HG03439 (cell line): Measurements from ENCODE around the gene CD109.
"Not testable (repeated sequence)": the region's sequence is repeated elsewhere in the genome, so short reads cannot be mapped to it uniquely, and the experiment has no call there.

ENCODE experiments used
- ATAC-seq: cut with Tn5 transposase; IDR thresholded peaks from one replicate; pipeline ENCODE4 v1.9.1; 2021; ENCODE audit warnings: mild to moderate bottlenecking, moderate library complexity; ENCODE audit not compliant: unreplicated experiment

The CD109 gene

DNA sequence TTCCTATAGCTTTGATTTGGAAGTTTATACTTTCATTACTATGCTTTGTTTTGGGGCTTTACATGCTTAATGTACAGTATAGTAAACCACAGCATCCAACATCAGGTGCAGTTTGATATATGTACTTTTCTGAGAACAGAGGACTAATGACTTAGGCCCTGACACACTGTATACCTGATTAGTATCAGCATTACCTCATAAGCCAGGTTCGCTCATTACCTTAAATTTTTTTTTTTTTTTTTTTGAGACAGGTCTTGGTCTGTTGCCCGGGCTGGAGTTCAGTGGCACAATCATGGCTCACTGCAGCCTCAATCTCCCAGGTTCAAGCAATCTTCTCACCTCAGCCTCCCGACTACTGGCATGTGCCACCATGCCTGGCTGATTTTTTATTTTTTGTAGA lies 28.4 kb downstream of the CD109 start:
- ATAC-seq = no peak

DNA sequence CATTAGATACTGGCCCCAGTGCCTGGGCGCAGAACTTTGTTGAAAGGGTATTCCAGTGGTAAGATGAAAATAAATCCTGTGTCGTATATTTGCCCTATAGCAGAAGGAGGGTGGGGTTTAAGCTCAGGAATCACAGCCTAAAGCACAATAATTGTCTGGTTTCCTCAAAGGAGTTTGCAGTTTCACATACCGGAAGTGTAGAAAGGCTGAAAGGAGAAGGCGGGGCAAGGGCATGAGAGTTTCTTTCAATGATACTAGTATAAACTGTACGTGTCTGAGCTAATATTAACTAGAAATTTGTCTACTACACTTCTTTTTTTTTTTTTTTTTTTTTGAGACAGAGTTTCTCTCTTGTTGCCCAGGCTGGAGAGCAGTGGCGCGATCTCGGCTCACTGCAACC lies 29.2 kb downstream of the CD109 start:
- not testable (repeated sequence) for ATAC-seq

DNA sequence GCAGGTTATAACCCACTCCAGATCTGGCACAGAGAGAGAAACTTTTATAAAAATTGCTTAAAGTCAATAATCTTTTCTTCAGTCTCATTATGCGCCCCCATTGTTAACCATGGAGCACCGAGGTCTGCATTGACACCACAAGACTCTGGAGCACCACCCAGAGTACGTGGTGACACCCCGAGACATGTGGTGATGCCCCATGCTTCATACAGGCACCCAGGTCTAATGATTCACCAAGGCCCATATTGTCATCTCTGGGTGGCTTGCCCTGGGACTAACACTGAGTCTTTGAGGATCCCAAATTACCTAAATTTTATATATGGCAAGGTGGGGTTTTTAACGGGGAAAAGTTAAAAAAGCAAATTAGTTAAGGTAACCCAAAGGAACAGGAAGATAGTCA lies 31.1 kb downstream of the CD109 start:
- ATAC-seq = no peak

DNA sequence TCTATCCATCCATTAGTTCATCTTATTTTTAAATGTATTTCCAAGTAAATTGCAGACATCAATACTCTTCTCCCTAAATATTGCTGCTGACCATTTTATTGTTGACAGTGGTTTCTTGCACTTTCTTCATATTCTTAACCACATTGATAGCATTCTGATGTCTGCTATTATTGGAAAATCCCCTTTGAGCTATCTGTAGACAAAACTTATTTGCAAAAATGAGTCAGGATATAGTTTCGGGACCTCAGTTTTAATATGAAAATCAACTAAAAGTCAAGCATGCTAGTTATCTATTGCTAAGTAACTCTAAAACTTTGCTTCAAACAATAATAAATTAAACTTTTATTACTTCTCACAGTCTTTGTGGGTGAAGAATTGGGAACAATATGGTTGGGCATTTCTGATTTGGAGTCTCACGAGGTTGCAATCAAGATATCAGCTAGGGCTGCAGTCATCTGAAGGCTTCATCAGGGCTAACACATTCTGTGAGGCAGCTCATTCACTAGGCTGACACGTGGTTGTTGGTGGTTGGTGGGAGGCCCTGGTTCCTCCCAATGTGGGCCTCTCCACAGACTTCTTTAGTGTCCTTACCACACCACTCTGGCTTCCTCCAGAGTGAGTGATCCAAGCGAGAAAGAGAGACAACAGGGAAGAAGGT lies 32.7 kb downstream of the CD109 start:
- ATAC-seq = peak; percentile 64

DNA sequence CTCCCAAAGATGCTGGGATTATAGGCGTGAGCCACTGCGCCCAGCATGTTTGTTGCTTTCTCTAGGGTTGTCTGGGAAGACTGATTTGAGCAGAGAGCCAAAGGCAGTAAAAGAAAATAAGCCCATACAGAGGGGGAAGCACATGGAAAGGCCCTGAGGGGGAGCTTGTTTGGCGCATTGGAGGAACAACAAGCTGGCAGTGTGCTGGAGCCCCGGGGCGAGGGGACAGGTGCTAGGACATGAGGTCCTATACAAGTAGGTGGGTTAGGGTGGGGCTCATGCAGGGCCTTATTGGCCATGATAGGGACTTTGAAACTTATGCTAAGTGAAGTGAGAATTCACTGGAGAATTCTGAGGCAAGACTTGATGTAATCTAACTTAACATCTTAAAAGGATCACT lies 35.3 kb downstream of the CD109 start:
- no peak for ATAC-seq

DNA sequence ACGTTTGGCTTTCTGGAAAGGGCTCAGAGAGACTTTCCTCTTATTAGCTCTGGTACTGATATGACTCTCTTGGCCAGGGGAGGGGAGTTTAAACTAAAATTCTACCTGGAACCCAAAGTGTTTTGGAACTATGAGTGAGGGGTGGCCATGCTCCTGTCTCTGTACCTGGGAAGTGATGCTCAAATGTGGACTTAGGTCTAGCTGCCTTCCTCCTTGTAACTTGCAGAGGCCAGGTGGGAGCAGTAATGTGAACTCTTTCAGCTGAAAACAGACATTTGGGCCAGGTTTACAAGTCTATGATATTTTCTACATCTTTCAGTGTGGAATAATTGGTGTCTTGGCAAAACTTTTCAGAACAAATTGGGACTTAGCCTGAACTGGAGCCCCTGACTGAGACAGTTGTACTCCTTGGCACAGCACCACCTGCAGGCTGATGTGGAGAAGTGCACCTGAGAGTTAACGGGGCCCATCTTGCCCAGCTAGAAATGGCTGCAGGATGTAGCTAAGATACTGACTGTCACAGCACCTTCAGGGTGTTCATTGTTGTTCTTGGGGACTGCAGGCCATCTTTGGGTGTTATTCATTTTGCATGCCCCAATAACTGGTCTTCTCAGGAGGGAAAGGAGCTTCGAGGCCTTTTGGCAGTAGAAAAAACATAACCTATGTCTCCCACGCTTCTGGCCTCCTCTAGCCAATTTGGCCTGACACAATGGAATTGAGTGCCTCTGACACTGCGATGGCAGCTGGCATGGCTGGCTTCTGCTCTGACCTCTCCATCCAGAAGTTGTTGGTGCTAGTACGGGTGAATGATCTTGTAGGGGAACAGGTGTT lies 37.1 kb downstream of the CD109 start:
- peak; percentile 72 for ATAC-seq

DNA sequence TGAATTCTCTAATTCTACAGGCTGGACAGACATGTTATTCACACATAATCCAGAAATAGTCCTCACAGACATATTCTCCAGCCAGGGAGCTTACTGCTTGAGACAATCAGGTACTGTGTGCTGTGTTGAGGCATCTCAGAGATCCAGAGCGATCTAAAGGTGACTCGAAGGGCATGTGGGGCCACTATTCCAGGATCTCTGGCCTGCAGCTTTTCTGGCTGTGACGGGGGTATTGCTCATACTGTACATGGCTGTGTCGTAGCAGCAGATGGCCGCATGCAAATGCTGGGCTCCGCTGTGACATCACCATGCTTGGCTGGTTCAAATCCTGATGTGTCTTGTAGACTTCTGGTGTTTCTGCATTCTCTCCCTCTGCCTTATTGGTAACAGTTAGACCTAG lies 37.8 kb downstream of the CD109 start:
- ATAC-seq = no peak

DNA sequence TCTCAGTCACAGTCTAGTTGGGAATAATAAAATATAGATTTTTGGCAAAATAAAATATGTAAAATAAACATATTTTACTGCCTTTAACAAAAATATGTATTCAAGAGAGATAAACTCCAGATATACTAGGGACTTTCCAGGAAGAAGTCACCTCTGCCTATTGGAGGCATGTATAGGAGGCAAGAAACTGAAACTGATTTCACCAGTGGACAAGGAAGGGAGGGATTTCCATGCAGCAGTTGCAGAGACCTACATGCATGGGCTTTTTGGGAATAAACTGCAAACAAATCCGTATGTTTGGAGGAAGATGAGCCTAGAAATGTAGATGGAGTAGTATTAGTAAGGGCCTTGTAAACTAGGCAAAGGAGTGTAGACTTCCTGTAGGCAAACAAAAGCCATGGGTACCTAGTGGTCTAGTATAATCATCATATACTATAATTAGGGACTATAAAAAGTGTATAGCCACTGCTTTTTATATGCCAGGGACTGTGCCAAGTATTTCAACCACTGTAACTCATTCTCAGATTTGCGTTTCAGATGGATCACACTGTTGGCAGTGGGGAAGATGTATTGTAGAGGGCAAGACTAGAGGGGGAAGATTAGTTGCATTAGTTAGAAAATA lies 38.9 kb downstream of the CD109 start:
- no peak for ATAC-seq

DNA sequence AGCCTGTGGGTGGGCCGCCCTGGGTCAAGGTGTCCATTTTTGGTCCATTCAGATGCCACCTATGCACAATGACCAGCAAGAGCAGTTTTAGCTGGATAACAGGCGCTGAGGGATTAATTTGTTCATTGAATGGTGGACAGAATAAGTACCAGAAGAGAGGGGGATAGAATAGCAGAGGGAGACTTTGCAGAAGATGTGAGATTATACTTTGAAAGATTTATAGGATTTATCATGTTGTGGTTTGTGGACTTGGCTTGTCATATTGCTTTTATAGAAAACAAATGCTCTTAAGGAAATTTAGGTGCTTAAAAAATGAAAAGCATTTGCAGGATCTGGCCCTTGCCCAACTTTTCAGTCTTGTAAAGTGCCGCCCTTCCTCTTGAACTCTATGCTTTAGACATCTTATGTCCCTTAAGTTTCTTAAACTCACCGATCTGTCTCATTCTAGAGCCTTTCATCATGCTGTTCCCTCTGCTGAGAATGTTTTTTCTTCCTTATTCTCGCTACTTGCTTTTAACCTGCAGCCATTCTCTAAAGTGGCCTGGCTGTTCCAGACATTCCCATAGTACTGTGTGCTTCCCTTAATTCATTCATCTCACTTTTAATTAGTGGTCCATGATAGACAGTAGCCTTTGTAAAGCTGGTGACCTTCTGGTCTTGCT lies 42.5 kb downstream of the CD109 start:
- ATAC-seq = no peak

DNA sequence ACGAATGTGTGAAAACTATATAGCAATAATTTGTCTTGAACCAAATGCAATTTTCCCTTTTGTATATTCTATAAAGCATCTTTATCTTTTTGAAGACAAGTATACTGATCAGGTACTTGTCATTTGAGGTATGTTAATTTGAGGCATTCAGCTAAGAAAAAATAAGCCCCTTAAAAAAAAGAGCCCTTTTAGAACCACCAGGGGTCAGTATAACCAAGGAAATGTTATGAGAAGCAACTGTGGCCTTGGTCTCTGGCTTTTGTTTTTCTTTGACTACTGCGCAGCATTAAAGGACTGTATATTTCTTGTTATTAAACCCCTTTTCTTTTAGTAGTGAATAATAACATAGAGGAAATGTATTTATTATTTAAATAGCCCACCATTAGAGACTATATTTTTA lies 43.1 kb downstream of the CD109 start:
- no peak for ATAC-seq

DNA sequence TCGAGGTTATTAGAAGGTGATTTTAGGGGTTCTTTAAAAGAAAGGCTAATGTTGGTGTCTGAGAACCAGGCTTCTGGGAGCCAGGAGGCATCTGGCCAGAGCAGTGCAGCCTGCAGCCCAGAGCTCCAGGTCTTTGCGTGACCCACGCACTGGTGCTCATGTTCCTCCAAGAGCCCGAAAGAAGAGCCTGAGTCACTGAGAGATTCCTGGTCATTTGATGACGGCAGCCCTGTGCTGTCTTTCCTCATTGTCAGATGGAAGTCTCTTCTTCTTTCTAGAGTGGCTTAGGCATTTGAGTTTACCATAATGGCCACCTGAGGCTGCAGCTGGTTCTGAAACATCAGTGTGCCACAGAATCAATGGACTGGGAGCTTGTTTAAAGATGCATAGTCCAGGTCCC lies 46.4 kb downstream of the CD109 start:
- no peak for ATAC-seq

DNA sequence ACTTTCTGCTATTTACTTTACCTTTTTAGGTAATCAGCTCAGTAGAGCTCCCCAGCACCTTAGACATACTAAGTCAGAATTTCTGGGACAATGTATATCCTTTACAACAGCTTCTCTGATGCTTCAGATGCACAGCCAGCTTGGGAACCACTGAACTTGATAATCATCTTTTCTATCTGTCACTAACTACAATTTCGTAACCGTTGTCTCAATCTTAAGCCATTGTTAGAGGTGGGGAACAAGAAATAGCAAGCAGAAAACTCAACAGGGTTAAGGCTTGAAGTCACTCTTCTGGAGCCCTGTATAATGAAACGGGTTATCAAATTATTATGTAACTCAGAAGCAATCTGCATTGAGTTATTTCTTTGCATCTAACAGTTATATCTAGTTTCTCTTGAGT lies 47.1 kb downstream of the CD109 start:
- ATAC-seq = no peak

DNA sequence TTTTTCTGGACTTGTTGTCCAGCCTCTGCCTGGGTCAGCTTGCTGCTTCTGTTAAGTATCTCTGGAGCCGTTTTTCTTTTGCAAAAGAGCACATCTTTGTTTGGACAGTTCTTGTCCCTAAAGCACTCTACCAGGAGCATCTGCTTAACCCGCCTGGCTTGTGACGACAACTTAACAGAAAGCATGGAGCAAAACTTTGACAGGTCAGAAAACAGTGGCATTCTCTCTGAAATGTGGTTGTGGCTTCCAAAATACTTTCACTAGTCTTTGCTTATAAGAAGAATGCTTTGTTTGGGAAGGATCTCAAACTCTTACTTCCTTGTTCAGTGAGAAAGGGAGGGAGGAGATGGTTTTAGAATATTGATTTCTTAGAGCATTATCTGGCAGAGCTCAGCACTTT lies 47.6 kb downstream of the CD109 start:
- ATAC-seq = no peak

DNA sequence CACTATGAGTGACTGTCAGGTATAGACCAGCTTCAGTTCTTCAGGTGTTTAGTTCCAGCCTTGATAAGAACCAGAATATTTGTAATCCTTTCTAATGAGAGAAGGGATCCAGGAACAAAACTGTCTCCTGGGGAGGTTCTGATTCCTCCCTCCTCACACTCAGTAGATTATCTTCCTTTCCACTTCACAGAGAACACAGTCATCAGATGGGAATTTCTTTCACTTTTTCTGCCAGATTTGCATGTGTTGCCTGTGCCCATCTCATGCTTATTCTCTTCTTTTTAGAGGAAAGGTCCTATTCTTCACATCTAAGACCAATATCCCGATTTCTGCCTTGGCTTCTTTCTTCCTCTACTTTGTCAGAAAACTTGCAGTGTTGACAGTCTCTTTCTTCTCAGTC lies 50.8 kb downstream of the CD109 start:
- ATAC-seq = no peak

DNA sequence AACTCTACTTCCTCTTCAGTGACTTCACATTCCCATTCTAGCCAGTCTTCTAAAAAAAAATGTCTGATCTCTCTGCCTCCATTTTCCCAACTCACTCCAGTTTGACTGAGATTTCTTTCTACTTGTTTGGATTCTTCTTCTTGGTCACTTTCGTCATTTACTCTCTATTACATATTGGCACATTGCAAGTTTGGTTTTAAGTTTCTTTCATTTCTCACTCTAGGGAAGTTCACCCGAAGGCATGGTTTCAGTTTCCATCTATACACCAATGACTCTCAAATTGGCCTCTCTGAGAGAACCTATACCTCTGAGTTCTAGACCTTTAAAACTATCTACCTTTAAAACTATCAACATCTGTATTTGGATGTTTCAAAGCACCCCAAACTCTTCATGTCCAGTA lies 51.3 kb downstream of the CD109 start:
- ATAC-seq = peak; percentile 98

DNA sequence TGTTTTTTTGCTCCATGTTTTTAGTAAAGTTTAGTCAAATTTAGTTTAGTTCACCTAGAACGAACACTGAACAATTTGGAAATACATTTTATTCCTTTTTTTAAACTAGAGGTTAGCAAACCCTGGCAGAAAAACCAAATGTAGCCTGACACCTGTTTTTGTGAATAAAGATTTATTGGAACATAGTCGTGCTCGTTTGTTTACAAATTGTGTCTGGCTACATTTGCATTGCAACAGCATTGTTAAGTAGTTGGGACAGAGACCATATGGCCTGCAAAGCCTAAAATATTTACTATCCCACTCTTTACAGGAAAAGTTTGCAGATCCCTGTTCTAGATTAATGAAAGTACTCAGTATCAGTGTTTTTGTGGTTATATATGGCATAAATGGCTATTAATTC lies 56.9 kb downstream of the CD109 start:
- no peak for ATAC-seq

DNA sequence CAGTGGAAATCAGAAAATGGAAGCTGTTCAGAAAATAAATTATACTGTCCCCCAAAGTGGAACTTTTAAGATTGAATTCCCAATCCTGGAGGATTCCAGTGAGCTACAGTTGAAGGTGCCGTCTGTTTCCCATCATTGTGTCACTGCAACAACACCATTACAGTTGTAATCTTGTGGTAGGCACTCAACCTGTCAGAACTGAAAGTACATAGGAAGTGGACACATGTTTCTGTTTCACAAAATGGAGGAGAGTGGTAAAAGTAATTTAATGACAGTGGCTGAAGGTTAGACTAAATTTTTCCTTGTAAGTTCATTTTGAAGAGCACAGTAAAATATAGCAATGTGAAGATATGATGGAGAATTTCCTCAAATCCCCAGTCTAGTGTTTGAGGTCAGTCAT lies 70.0 kb downstream of the CD109 start:
- no peak for ATAC-seq

DNA sequence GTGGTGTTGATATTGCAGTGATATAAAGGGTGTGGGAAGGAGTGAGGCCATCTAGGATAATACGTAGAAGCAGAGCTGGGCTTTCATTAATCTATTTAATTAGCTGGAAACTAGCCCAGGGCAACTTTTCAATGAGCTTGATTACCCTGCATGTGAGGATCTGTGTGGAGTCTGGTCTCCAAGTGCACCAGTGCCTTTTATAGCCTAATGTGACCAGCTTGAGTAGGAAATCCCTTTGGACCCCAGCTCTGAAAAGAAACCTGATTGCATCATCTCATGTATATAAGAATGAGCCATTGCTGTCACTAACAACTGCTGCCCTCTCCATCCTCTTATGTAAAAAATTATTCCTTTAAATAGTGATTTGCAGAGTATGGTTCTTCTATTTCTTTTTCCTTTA lies 72.6 kb downstream of the CD109 start:
- ATAC-seq = no peak

DNA sequence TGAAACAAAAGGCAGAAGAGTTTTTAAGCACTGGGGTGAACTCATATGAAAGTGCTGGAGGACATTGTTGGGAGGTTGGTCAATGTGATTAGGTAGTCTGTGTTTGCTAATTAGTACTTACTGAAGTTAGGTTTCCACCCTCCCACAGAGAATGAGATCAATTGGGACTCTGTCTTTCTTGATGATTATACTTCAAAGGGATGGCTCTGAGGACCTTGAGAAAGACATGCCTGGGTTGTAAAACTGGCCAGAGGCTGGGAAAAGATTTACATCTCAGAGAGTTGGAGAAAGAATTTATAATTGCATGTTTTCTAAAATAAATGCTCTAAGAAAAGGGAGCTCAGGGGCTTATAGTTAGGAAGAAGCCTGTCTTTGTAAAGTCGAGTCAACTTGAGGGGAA lies 74.0 kb downstream of the CD109 start:
- ATAC-seq = no peak

DNA sequence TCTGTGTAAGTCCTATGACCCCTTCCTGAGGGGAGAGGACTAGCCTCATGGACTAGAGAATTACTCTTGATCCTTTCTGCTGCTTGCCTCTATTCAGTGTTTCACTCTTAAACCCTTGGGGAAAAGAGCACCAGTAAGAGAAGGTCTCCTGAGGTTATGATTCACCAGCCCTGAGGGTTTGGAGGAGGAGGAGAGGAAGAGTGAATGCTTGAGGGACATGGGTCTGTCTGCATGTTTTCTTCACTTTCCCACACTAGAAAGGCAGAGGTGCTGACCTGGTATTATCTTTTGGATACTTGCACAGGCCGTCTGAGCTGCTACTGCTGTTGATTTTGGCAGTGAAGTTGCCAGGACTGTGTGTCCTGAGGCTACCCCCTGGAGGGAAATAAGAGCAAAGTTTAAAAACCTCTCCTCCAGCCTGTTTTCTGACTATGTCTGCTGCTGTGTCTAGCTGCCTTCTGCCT lies 78.3 kb downstream of the CD109 start:
- ATAC-seq = no peak

DNA sequence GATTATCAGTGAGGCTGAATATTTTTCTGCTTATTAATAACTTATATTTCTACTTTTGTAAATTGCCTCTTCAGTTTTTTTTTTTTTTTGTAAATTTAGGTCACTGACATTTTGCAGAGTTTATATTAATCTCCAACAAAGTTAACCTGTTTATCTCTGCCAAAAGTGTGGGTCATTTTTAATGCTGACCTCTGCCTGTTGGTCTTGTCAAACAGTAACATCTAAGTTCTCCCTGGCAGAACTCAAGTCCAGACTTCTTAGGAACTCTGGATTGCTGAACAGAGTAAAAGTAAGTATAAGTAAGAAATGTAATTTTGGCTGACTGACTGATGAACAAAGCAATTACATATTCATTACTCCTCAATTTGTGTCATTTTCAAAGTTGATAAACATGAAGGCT lies 83.9 kb downstream of the CD109 start:
- no peak for ATAC-seq

DNA sequence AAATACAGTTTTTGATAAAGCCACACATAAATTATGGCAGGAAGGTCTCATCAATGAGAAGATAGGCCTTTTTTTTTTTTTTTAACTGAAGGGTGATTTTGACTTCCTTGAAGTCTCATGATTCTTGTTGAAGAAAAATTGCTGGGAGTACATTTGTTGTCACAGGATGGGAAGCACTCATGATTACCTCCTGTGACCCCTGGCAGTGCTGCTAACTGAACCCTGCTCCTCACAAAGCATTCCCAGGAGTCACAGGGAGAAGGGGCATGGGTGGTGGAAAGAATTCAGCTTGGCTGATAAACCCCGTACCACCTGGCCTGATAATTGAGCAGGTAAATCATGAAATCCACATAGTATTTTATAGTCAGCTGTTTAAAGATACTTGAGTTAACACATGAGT lies 86.9 kb downstream of the CD109 start:
- no peak for ATAC-seq
